Measurements from ENCODE around the gene FASTKD3.

GRCh38 chr5:7842531-7842930 is 26.3 kb downstream of the FASTKD3 start:
- TF ChIP-seq, protein P1, sequence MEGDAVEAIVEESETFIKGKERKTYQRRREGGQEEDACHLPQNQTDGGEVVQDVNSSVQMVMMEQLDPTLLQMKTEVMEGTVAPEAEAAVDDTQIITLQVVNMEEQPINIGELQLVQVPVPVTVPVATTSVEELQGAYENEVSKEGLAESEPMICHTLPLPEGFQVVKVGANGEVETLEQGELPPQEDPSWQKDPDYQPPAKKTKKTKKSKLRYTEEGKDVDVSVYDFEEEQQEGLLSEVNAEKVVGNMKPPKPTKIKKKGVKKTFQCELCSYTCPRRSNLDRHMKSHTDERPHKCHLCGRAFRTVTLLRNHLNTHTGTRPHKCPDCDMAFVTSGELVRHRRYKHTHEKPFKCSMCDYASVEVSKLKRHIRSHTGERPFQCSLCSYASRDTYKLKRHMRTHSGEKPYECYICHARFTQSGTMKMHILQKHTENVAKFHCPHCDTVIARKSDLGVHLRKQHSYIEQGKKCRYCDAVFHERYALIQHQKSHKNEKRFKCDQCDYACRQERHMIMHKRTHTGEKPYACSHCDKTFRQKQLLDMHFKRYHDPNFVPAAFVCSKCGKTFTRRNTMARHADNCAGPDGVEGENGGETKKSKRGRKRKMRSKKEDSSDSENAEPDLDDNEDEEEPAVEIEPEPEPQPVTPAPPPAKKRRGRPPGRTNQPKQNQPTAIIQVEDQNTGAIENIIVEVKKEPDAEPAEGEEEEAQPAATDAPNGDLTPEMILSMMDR (conservative IDR thresholded peaks at IDR 0.05), result no peak
- TF ChIP-seq EZH2 (IDR thresholded peaks at IDR 0.05; ENCODE audit: low read depth), result no peak

Measured in PC-9 (cell line).